Mammary epithelial cell (primary cell): ENCODE measurements around the gene BCL2L2.

Experiments
- EZH2 ChIP-seq: IDR thresholded peaks from 2 replicates; pipeline ENCODE4 v1.6.1; 2012; ENCODE audit warnings: low read length, inconsistent platforms, borderline replicate concordance
- TF ChIP-seq, protein P1 (sequence below), 2 donors: IDR thresholded peaks in 1 of 2; conservative IDR thresholded peaks in 1 of 2; 2 replicates each; pipeline ENCODE4 v1.5.1; 2011 to 2012; ENCODE audit warnings: inconsistent platforms in 2 of 2, low read length in 2 of 2, mild to moderate bottlenecking in 2 of 2, control low read depth in 1 of 2, low read depth in 1 of 2; ENCODE audit not compliant: insufficient read depth in 1 of 2; ENCODE audit errors: extremely low read depth in 1 of 2

DNA sequence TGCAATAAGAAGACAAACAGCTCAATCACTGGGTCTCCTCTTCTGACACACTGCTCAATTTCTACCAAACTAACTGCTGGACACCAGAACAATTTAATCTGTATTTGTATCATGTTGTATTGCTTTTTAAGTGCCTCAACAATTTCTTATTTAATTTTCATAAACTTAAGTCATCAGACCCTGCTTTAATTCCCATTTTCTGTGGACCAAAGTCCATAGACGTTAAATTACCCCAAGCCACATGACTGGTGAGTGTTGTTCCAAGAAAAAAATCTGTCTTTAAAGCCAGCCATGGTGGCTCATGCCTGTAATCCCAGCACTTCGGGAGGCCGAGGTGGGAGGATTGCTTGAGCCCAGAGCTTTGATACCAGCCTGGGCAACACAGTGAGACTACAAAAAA, 29.4 kb upstream of the BCL2L2 start:
- TF ChIP-seq, protein P1, sequence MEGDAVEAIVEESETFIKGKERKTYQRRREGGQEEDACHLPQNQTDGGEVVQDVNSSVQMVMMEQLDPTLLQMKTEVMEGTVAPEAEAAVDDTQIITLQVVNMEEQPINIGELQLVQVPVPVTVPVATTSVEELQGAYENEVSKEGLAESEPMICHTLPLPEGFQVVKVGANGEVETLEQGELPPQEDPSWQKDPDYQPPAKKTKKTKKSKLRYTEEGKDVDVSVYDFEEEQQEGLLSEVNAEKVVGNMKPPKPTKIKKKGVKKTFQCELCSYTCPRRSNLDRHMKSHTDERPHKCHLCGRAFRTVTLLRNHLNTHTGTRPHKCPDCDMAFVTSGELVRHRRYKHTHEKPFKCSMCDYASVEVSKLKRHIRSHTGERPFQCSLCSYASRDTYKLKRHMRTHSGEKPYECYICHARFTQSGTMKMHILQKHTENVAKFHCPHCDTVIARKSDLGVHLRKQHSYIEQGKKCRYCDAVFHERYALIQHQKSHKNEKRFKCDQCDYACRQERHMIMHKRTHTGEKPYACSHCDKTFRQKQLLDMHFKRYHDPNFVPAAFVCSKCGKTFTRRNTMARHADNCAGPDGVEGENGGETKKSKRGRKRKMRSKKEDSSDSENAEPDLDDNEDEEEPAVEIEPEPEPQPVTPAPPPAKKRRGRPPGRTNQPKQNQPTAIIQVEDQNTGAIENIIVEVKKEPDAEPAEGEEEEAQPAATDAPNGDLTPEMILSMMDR (conservative IDR thresholded peaks at IDR 0.05 in 1 of 2, IDR thresholded peaks at IDR 0.05 in 1 of 2; ENCODE audit: extremely low read depth in 1 of 2, insufficient read depth in 1 of 2, low read depth in 1 of 2, low read length in 2 of 2): no peak
- no peak for TF ChIP-seq EZH2
